Measurements from ENCODE around the gene PLSCR4.

The PLSCR4 gene

DNA sequence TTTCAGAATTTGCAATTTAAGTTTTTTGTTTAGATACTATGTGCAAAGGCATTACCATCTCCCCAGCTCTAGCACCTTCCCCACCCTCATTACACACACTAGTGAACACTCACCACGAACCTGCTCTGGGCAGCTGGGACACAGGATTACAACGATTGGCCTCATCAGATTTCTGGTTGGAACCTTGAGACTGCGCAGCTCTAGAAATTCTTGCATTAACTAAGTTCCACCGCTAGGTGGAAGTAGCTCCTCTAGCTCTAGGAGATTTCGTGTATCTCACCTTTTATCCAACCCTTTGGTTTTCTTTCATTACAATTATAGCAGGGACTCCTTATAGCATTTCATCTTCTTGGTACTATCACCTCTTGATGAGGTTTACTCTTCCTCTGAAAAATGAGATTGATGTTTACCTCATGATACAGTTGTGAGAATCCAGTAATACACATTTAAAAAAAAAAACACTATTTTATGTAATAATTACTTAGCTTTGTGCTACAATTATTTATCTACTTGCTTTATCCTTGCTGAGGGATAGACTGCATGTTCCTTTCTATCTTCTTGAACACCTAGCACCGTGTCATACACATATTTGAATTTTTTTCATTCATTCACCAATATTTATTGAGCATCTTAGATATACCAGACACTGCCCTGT is 61.3 kb downstream of the PLSCR4 start:
- DNase-seq, result peak; percentile 41 to 84

DNA sequence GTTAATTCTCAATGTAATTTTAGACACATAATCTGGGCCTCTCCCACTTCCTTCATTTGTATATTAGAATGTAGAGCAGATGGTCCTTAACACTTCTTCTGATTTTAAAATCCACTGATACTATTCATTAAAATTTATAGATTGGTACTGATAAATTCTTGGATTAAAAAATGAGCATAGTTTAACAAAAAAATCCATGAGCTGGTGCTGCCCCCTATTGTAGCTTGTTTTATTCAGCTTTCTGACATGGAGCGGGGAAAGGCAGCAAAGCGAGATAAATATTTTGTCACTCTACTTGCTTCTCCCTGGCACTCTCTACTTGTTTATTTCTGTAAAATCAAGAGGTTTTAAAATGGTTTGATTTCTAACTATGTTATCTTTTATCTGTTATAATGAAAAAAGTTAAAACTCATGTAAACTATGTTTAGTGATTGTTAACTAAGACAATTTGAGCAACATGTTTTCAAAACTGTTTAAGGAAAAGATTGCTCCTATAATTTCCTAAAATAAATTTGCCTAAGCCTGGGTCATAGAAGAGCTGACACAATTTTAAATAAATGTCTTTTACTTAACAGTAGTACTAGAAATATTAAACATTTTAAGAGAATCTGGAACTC is 63.5 kb downstream of the PLSCR4 start:
- peak in 1 of 2 experiments; percentile 52 for DNase-seq

DNA sequence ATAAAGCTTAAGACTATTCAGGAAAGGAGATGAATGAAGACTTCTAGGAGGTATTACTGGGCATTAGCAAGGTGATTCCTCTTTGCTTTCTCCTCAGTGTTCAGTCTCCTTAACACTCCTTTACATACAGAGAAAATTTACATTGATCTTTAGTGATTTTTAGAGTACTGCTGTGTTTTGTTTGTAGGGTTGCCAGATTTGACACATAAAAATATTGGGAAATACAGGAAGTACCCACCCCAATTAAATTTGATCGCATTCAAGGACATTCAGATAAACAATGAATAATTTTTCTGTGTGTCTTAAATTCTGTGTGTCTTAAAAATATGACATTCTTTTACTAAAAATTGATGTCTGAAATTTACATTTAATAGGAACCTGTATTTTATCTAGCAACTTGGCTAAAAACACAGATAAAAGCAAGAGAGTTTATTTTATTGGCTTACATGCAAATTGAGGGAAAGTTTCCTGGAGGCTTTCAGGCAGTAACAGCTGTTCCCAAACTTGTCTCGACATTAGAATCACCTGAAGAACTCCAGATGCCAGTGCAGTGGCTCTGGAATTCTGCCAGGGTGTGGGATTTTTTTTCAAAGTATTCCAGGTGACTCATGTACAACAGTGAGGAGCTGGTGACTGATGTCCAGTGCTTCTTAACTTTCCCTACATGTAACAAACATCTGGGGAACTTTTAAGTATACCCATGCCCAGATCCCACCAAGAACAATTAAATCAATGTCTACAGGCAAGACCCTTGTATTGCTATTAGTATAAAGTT is 66.5 kb downstream of the PLSCR4 start:
- no peak for DNase-seq

DNA sequence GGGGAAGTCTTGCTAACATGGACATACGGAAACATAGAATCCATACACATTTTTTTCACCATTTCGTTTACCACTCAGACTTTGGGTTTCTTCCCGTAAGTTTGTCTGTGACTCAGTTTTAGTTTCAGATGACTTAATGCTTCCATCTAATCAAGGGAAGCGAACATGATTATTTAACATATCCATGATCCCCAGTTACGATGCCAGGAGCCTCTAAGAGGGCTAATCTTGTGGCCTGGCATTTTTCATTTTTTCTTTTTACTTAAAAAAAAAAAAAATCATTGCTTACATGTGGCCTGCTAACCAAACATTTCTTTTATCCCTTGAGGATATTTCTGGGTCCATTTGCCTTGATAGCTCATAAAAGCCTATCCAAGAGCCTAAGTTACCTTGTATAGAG is 69.7 kb downstream of the PLSCR4 start:
- DNase-seq, result no peak

DNA sequence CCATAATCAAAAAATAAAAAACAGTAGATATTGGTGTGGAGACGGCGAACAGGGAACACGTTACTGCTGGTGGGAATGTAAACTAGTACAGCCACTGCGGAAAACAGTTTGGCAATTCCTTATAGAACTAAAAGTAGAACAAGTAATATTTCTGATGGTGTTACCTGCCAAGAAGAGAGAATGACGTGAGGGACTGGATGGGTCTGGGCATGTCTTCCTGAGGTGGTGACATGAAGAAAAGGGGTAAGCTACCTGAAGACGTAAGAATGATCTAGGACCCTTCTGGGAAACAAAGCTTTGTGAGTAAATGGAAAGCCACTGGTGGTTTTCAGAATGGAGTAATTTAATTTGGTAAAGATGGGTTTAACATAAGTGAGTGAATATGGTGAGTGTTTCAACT is 70.5 kb downstream of the PLSCR4 start:
- no peak for DNase-seq

DNA sequence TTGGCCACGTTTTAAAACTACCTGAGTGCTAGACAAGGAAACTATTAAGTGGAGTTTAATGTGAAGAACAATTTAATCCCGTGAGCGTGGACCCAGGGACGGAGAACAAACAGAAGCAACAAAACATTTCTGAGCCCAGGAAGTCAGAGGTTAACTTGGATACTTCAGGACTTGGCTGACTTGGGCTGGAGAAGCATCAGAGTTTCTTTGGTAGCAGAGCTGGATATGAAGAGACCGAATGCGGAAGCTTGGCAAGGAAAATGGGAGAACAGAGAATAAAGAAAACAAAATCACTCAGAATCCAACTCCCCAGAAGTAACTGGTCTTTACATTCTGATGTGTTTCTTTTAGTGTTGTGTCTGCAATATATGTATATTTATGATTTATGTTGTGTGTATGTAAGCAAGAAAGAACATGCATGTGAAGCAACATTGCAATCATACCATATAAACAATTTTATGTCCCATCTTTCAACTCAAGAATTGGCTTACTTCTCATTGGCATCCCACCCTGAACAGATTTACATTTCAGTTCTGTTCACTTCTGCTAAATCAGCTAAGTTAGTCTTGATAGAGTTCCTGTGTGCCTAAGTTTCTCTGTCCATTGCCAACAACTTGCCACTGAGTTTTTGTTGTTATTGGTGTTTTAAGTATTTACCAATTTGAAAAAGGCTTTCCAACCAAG is 72.8 kb downstream of the PLSCR4 start:
- no peak for DNase-seq

DNA sequence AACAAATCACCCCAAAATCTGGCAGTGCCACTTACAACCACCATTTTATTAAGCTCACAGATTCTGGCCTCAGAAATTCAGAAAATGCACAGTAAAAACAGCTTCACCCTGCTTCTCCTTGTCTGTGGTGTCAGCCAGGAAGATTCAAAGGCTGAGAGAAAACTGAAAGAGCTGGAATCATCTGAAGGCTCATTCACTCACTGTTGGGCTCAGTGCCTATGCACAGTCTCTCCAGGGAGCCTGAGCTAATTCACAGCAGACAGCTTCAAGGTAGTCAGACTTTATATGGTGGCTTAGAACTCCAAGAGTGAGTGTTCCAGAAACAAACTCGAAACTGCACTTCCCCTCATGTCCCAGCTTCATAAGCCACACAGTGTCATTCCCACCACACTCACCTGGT is 73.4 kb downstream of the PLSCR4 start:
- DNase-seq, result no peak

DNA sequence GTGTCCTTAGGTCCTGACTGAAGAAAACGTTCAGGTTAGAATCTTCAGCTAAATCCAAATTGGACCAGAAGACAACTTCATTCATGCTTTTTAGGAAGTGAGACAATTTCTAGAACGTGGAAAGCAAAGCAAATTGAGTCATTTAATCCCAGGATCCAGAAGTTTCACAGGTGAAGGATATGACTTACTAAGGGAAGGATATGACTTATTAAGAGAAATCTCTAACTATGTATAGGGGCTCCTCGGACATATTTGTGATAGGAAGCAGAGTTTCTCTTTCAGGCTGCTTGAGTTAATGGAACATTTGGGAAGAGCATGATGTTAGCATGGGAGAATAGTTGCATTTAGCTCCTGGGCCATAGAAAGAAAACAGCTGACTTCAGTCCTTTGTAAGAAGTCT is 73.8 kb downstream of the PLSCR4 start:
- DNase-seq, result no peak

DNA sequence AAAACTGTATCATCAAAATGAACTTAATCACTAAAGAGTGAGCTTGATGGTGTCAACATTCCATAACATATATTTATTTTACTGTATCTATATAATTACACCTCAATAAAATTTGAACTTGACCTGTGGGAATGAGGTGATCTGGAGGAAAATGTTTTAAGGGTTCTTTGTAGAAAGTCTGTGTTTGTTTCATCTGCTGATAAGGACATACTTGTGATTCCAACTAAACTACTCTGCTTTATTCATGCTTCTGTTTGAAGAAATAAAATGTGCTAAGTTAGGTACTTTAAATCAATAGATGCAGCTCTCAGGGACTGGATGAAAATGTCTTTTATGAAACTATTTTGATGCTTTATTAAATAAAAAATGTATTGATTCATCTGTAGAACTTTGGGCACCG is 78.3 kb downstream of the PLSCR4 start:
- DNase-seq, result no peak

DNA sequence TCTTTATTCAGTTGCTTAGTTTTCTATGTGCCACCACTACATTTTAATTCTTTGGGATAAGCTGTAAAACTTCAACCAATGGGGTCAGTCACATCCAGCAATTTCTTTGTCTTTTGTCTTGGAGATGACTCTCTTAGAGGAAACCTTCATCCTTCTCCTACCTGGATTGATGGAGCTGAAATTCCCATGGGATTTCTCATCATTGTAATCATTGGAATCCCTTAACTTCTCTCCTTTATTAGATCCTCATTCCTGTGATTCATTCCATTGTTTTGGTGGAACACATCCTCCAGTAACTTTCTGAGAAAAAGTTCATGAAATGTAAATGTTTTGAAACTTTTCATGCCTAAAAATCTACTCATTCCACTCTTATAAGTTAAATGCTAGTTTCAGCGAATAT is 80.3 kb downstream of the PLSCR4 start:
- no peak for DNase-seq

DNA sequence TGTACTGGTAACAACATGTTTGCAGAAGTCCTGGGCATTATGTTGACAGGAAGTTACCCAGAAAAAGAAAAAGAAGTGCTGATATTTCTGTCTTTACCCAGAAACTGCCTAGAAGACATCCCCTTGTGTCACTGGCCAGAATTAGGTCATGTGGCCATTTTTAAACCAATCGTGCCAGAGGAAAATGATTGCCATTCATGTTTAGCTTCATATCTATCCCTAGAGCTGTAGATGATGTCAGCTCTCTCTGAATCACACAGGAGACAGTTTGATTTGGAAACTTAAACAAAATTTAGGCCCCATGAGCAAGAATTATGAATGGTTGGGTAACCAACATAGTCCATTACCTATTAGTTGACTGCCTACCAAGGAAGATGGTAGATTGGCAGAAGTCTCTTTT is 81.0 kb downstream of the PLSCR4 start:
- no peak for DNase-seq

DNA sequence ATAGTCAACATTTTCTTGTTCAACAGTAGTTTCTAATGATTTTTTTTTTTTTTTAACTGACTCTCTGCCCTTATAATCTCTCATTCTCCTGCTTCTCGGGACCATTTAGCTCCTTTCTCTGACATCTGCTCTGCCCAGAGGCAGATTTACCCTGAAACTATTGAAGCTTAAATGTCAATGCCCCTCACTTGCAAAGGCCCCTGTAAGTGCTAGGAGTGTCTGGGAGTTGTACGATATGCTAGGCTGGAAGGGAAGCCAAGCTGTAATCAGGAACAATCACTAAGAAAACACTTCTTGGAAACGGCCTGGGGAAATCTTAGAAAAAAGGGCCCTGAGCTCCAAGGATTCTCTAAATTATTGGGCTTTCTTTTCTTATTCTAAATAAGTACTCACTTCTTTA is 84.1 kb downstream of the PLSCR4 start:
- peak in 1 of 2 experiments; percentile 26 for DNase-seq

DNA sequence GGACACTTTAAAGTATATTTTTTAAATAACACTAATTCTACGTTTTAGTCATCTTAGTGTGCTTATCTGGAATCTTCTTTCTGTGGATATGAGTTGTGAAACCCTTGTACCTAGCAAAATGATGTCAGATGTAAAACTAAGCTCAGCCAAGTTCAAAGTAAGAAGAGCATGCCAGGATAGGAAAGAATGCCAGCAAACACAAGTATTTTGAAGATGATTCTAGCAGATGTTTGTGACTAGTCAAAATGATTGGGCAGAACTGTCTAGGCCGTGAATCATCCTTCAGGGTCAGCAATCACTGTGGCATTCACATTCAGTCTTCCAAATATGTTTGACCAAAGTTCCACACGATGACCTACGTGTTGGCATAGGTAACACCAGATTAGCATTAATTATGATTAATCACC is 84.5 kb downstream of the PLSCR4 start:
- peak; percentile 50 to 76 for DNase-seq

DNA sequence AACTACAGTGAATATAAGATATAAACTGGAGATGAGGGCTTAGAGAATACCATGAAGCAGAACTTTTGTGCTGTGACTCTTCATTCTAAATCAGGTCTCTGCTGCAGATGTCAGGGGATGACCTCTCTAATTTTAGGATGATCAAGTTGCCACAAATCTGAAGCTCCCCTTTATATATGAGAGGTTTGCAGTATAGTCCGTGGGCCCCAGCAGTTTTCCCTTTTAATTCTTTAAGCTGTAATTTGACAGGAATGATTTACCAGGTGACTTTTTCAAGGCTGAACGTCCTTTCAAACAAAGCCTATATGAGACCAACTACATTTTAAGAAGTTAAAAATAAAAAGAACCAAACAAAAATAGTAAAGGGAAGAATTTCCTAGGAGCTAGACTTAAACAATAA is 85.0 kb downstream of the PLSCR4 start:
- no peak for DNase-seq

DNA sequence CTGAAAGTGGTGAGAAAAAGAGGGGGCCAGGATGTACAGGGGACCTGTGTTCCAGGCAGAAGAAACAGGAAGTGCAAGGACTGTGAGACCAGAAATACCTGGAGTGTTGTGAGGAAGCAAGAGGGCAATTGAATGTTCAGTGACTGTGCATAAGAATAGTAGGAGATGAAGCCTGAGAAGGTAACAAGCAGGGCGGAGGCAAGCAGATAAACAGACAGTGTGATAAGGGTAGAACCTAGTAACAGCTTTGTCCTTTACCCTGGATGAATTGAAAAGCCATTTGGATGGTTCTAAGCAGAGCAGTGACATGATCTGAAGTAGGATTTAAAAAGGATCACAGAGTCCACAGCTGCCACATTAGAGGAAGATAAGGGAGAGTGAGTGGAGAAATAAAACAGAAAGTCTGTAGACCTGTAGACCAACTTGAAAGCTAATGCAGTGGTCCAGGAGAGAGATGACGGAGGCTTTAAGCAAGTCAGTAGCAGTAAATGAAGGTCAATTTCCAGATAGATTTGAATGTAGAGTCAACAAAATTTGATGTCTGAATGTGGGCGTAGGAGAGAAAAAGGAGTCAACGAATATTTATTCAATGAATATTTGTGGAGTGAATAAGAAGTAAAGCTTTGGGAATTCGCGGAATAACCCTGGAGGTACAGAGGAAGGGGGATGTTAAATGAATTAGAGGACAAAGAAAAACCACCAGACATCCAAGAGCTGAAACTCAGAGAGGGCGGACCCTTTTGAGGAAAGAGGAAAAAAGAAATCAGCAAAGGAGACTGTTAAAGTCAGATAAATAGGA is 85.7 kb downstream of the PLSCR4 start:
- DNase-seq, result no peak

DNA sequence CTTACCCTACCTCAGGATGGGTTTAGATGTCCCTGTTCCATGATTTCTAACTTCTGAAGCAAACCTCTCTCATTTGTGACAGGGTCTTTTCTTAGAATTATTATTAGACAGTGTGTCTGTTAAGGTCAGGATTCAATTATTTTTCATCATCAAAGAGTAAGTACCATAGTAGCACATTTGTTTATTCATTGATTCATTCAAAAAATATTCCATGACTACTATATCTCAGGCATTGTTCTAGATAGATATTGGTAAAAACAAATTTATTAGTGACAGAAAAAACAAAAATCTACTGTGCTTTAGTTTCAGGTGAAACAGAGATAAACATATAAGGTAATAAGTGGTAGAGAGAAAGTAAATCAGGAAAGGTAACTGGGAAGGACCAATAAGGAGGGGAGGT is 86.4 kb downstream of the PLSCR4 start:
- DNase-seq, result no peak

DNA sequence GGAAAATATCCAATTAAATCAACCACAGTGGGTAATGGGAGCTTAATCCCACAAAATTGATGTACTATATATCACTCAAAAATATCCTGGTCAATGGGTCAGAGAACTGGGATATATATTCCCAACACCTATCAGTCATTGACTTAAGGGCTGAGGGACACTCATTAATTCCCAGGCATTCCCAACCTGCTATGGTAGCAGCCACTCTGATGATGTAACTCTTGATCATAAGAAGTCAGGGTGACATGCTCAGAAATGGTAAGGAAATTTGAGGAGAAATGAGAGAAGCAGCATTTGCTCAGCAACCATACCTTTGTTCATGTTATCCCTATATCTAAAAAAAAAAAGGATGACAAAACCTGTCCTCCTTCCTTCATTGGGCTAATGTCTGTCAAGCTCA is 86.8 kb downstream of the PLSCR4 start:
- no peak for DNase-seq

DNA sequence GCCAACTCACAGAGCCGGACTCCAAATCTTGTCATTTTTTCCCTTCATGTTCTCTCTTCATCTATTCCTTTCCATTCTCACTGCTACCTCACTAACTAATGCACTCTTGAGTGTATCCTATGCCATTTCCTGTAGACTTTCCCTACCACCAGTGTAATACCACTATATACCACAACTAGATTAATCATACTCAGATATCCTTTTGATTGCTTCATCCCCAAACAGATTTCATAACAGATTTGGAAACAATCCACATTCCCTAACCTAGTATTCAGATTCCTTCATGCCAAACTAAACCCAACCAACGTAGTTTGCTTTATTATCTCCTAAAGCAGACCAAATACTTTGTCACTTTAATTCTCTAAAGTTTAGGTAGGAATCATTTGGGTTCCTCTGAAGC is 87.3 kb downstream of the PLSCR4 start:
- peak in 1 of 2 experiments; percentile 10 for DNase-seq

DNA sequence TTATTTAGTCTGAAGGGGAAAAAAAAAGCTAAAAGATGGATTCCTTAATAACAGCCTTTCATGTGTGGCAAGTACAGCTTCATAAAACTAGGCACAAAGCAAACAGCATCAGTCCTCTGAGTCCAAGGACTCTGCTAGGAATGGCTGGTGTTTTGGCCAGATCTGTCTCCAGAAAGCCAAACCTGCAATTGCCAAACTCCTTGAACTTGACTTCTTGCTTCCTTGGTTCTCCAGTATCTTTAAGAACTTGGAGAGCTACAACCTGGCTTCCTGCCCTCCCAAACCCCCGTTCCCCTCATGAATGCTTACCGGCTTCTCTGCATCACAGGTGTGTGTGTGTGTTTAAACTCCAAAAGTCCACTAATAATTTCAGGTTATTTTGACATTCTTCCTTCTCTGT is 88.3 kb downstream of the PLSCR4 start:
- peak in 1 of 2 experiments; percentile 27 for DNase-seq

DNA sequence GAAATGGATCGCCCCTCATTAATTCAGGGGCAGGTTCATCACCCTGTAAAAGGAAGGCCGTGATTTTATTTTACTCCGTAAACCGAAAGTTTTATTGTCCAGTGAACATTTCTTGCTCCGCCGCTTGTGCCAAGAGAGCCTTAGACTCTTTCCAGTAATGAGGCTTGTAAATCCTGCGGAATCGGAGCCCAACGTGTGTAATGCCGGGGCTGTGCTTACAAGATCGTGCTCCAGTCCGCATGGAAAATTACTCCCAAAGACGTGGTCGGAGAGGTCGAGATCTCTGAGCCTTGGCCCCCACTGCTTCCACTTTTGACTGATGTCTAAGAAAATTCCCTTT is 89.3 kb downstream of the PLSCR4 start:
- DNase-seq, result no peak

DNA sequence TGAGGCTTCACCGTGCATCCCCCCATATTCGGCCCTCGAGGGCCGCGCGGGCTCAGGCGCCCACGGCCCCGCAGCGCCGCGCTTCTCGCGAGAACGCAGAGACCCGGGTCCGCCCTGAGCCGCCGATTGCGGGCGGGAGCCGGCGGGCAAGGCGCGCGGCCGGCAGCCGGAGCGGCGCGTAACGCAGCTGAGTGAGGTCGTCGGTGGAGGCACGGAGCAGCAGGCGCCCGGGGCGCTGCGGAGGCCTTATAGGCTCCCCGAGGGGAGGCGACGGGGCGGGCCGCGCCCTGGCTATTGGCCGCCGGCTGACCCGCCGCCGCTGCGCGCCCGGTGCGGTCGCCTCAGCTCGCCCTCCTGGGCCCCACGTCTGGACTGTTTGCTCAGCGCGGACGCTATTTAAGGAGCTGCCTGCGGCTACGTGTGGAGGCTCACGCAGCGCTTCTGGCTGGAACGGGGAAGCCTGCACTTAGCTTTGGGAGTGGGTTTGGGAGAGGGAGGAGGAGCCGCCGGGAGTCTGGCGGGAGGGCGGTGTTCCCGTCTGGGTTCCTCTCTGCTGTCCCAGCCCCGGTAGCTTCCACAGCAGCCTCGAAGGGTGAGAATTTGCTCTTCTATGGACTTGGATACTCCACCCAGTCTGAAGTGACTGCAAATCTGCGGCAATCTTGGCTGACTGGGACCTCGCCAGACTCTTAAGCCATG is 89.8 kb downstream of the PLSCR4 start, which contains the start of gene PLOD2:
Gene PLOD2 (minus strand): TSS at position 221 of the 699 bp plus-strand sequence. CDS start 195 bp downstream, at position 26.
- DNase-seq, result peak; percentile 57 to 88

All from NCI-H446 (cell line).